GM18507 (cell line): ENCODE results near the gene TAS2R4.
"Not testable (repeated sequence)": the region's sequence is repeated elsewhere in the genome, so short reads cannot be mapped to it uniquely, and the experiment has no call there.

Experiments used
- DNase-seq: peaks from one replicate; pipeline ENCODE4 v3.0.0; 2011; ENCODE audit warnings: low read depth; ENCODE audit not compliant: insufficient read length; ENCODE audit errors: extremely low spot score
- FAIRE-seq: peaks from 2 replicates; lab custom pipeline; 2011; peaks lifted over from hg19 to GRCh38; lab: Jason Lieb, UNC

The TAS2R4 gene

GRCh38 chr7:141776374-141776773, at the start of gene TAS2R4:
TAS2R4 (plus strand) TSS chr7:141776674; CDS start chr7:141778489, 1,815 bp downstream.
- DNase-seq (no peak), FAIRE-seq (no peak)

DNA sequence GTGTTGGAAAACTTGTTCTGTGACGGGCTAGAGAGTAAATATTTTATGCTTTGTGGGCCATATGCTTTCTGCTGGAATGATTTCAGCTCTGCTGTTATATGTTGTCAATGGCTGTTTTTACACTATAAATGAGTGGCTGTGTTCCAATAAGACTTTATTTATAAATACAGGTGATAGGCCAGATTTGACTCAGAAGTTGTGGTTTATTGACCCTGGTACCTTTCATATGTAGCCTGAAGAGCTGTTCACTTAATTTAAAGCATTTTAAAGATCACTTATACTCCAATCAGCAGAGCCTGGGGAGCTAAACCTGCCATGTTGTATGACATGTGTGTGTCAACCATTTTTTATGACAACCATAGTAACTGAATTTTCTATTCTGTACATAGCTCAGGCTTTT, 47.5 kb upstream of the TAS2R4 start:
- FAIRE-seq (no peak), DNase-seq (no peak)

DNA sequence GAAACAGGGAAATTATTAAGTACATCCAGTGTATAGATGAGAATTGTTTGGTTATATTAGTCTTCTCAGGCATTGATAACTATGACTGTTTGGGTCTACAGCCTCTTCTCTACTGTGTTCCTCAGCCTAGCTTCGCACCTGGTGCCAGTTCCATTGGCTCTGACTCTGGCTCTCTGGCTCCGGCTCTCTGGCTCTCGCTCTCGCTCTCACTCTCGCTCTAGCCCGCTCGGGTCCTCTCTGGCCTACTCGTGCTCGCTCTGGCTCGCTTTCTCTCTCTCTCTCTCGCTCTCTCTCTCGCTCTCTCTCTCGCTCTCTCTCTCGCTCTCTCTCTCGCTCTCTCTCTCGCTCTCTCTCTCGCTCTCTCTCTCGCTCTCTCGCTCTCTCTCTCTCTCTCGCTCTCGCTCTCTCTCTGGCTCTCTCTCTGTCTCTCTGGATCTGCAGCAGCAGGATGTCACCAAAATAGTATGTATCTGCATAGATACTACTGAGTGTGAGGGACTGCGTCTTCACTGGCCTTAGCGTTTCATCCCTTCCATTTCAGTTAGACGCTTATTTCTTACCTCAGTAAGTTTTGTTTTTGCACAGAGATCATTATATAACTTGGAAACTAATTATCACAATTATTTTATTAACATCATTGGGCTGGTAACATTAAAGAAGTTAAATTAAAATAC, 44.9 kb upstream of the TAS2R4 start:
- DNase-seq (no peak), FAIRE-seq (no peak)

DNA sequence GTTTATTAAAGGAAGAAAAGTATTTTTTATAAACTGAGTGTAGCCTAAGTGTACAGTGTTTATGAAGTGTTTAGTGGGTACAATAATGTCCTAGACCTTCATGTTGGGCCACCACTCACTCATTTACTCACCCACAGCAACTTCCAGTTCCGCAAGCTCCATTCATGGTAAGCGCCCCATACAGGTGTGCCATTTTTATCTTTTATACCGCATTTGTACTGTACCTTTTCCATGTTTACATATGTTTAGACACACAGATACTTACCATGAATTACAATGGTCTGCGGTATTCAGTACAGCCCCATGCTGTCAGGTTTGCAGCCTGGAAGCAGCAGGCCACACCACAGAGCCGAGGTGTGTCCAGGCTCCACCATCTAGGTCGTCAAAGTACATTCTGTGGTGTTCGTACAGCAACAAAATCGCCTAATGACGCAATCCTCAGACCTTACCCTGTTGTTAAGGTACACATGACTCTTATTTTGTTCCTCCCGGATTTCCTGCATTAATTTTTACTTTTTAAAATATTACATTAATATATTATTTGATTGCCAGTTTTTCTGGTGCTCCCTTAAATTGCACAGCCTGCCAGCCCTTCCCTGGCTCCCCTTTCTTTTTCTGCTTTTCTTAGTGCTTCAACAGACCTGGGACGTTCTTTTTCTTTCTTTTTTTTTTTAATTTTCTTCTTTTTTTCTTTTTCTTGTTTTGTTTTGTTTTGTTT, 39.2 kb upstream of the TAS2R4 start:
- peak; percentile 69 for FAIRE-seq

DNA sequence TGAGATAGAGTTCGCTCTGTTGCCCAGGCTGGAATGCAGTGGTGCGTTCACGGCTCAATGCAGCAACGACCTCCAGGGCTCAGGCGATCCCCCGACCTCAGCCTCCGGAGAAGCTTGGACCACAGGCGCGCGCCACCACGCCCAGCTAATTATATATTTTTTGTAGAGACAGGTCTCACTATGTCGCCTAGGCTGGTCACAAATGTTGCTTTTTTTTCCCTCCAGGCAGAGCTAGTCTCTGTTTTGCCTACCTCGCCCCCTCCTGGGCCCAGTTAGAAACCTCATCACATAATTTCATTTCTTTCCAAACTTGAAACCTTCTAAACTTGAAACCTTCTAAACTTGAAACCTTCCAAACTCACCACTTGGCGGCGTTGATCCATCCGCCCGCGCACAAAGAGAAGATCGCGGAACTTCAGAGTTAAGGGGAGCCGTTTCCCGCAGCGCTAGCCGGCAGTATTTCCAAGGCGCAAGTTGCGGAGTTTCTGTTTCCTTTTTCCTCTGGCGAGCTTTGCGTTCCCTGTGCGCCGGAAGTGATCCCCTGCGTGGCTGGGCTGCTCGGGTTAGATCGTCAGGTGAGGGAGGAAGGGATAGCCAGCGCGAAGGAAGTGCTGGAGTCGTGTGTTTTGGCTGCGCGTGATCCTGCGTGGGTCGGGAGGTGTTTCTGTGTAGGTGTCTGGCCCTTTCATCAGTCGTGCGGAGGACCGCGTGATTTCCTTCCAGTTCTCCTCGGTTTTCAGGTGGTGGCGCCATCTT, 38.5 kb upstream of the TAS2R4 start, which contains the start of gene SSBP1:
Gene SSBP1, plus strand, starts transcription at position 523 of the 756 bp plus-strand sequence. CDS start 809 bp downstream, outside the sequence.
- FAIRE-seq (peak; percentile 98), DNase-seq (peak; percentile 77)

More for the DNA sequence above, 39.2 kb upstream of the TAS2R4 start:
- DNase-seq, result no peak

DNA sequence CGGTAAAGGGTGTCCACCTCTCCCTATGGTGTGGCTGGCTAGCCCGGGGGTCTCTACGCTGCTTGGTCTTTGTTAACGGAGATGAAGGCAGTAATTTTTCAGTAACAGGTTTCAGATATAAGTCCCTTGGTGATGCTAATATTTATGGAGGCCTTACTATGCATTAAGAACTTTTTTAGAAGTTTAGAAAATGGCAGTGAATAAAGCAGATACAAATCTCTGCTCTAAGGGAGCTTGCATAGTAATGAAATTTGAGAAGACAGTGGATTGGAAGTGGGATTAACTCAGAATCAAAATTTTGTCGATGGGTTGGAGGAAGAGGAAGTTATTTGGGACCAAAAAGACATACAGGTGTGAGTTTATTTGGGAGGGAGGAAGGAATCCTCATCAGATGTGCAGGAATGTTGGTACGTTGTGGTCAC, 37.9 kb upstream of the TAS2R4 start:
- DNase-seq (no peak), FAIRE-seq (no peak)

GRCh38 chr7:141739250-141739649, 37.2 kb upstream of the TAS2R4 start:
- no peak for FAIRE-seq
- DNase-seq, result no peak

GRCh38 chr7:141742229-141742628, 34.2 kb upstream of the TAS2R4 start:
- DNase-seq (no peak), FAIRE-seq (no peak)

DNA sequence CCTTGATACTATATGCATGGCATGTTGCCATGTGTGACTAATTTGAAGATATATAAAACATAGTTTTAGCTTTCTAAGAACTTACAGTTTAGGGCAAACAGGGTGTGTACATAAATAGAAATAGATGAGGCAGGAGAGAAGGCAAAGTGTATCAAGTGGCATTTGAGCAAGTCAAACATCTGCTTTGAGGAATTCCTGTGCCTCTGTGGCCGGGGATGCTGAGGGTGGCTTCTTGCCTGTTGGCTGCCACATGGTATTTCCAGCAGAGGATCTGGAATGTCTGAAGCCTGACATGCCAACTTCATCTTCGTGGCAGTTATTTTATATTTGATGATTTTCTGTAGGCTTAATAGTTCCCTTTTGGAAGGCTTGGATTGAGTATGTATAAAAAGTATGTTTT, 32.3 kb upstream of the TAS2R4 start:
- DNase-seq (no peak), FAIRE-seq (no peak)

DNA sequence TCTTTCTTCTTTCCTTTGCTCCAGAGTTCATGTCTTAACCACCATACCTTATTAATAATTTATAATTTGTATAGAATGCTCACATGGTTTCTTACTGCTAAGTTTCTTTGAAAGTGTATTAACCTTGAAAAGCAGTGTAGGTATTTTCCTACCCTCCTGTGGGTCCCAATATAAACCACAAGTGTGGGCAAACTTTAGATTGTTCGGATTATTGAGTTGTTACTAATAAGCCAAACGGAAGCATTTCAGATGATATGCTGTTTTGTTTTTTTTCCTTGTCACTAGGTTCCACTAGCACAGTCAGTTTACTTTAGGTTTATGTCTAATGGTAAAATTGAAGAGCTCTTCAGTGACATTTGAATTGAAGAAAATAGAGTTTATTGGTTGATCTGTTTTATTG, 28.1 kb upstream of the TAS2R4 start:
- DNase-seq, result no peak
- FAIRE-seq, result no peak

GRCh38 chr7:141751904-141752303, 24.6 kb upstream of the TAS2R4 start:
- not testable (repeated sequence) for FAIRE-seq, DNase-seq

DNA sequence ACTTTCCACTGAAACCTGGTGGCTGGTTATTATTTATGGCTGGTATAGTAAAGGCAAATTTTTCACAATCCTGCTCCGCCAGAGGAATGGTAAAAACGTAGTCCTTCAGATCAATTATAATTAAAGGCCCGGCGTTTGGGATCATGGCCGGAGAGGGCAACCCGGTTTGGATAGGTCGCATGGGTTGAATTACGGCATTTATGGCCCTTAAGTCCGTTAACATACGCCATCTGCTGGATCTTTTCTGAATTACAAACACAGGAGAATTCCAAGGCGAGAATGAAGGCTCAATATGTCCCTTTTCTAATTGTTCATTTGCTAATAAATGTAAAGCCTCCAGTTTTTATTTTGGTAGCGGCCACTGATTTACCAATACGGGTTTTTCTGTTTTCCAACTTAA, 23.8 kb upstream of the TAS2R4 start:
- no peak for FAIRE-seq
- no peak for DNase-seq

- peak; percentile 21 for FAIRE-seq
- DNase-seq, result no peak
Observed at GRCh38 chr7:141754939-141755338, 21.5 kb upstream of the TAS2R4 start.

- FAIRE-seq (no peak), DNase-seq (no peak)
Observed at GRCh38 chr7:141763797-141764196, 12.7 kb upstream of the TAS2R4 start, which contains the start of gene TAS2R3. TAS2R3 (plus strand) TSS chr7:141764097; CDS start chr7:141764159, 62 bp downstream.

DNA sequence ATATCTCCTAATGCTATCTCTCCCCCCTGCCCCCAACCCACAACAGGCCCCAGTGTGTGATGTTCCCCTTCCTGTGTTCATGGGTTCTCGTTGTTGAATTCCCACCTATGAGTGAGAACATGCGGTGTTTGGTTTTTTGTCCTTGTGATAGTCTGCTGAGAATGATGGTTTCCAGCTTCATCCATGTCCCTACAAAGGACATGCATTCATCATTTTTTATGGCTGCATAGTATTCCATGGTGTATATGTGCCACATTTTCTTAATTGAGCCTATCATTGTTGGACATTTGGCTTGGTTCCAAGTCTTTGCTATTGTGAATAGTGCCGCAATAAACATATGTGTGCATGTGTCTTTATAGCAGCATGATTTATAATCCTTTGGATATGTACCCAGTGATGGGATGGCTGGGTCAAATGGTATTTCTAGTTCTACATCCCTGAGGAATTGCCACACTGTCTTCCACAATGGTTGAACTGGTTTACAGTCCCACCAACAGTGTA, 6.3 kb upstream of the TAS2R4 start:
- FAIRE-seq, DNase-seq: not testable (repeated sequence)

GRCh38 chr7:141785706-141786552, 9.5 kb downstream of the TAS2R4 start:
- peak; percentile 75 for FAIRE-seq
- DNase-seq, result peak; percentile 20

GRCh38 chr7:141788296-141788695, 11.8 kb downstream of the TAS2R4 start:
- DNase-seq (no peak), FAIRE-seq (no peak)

- no peak for FAIRE-seq
- no peak for DNase-seq
Observed at GRCh38 chr7:141789917-141790316, 13.4 kb downstream of the TAS2R4 start, which contains the start of gene TAS2R5. TAS2R5 (plus strand) TSS chr7:141790217; CDS start chr7:141790362, 145 bp downstream.

DNA sequence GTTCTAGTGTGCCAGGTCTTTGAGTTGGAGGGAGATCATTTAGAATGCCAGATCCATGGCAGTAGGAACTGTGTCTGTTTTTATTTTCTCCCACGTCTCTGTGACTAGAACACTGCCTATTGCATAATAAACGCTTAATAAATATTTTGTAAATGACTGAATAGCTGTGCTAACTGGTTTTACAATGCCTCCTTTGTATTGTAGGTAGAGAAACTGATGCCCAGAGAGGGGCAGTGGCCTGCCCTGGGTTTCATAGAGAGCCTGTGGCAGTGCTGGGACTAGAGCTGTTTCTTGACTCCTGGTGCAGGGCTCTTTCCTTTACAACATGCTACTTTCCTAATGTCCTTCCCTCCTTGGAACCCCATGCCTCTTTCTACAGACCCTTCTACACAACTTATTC, 16.1 kb downstream of the TAS2R4 start:
- FAIRE-seq (no peak), DNase-seq (no peak)
